Effector CD4-positive, alpha-beta T cell (primary cell): ENCODE measurements around the gene TSPY1. TPM values are rescaled to one million over a fixed set of nuclear protein-coding genes. Genes with fewer than 3 reads are reported as not detected.
"Not testable (repeated sequence)": the region's sequence is repeated elsewhere in the genome, so short reads cannot be mapped to it uniquely, and the experiment has no call there.

ENCODE experiments used
- DNase-seq: peaks from one replicate; pipeline ENCODE4 v3.0.0-alpha.2; 2020
- total RNA-seq: gene quantifications from one replicate; lab custom pipeline; 2026; lab: John Stamatoyannopoulos, UW

The TSPY1 gene
- total RNA-seq: not detected

- DNase-seq: not testable (repeated sequence)
Observed at GRCh38 chrY:9466655-9467054, at the start of gene TSPY1. TSS of gene TSPY1 (plus strand) at chrY:9466955. CDS start at chrY:9467001, 46 bp downstream.

- not testable (repeated sequence) for DNase-seq
Observed at GRCh38 chrY:9486967-9487366, 20.2 kb downstream of the TSPY1 start, which contains the start of gene TSPY9. TSS of gene TSPY9 (plus strand) at chrY:9487267. CDS start at chrY:9487313, 46 bp downstream.

- DNase-seq: not testable (repeated sequence)
Observed at GRCh38 chrY:9504396-9504795, 37.6 kb downstream of the TSPY1 start.

GRCh38 chrY:9516287-9516686, 49.5 kb downstream of the TSPY1 start:
- DNase-seq: not testable (repeated sequence)
